HepG2 (cell line): ENCODE data around the gene BBS5.

Source experiments
- ATF7 ChIP-seq, 2 experiments: fragments of 450-650 bp in 1 of 2; sonication (generic) in 1 of 2; formaldehyde crosslinking in 1 of 2; IDR thresholded peaks; 2 replicates each; pipeline versions ENCODE4 v1.4.0 to v1.6.1; 2016 to 2020; ENCODE audit warnings: antibody characterized with exemption in 1 of 2, mild to moderate bottlenecking in 1 of 2, missing genetic modification reagents in 1 of 2
- HCFC1 ChIP-seq: fragments of 150-350 bp; IDR thresholded peaks from 2 replicates; pipeline ENCODE4 v1.6.1; 2014; ENCODE audit warnings: low read depth, low read length
- NBN ChIP-seq: fragments of 450-650 bp; conservative IDR thresholded peaks from 2 replicates; pipeline ENCODE4 v1.6.1; 2017
- NR2C2 ChIP-seq: sonication (generic); formaldehyde crosslinking; IDR thresholded peaks from 2 replicates; pipeline ENCODE4 v1.4.0; 2020; ENCODE audit warnings: missing genetic modification reagents, mild to moderate bottlenecking, moderate library complexity, borderline replicate concordance
- REL ChIP-seq: sonication (generic); formaldehyde crosslinking; conservative IDR thresholded peaks from 2 replicates; pipeline ENCODE4 v1.8.0; 2022; ENCODE audit warnings: mild to moderate bottlenecking, missing genetic modification reagents, moderate library complexity
- SNRNP70 ChIP-seq: fragments of 200-400 bp; formaldehyde crosslinking; IDR thresholded peaks from 2 replicates; pipeline ENCODE4 v1.6.1; 2017; ENCODE audit warnings: mild to moderate bottlenecking, low read depth, low read length, moderate library complexity
- SOX6 ChIP-seq, 2 experiments: fragments of 450-650 bp in 1 of 2; sonication (generic) in 1 of 2; formaldehyde crosslinking in 1 of 2; IDR thresholded peaks; 2 replicates each; pipeline versions ENCODE4 v1.4.0 to v1.6.1; 2017 to 2020; ENCODE audit warnings: antibody characterized with exemption in 1 of 2, mild to moderate bottlenecking in 1 of 2, missing genetic modification reagents in 1 of 2
- XBP1 ChIP-seq: sonication (generic); formaldehyde crosslinking; IDR thresholded peaks from 2 replicates; pipeline ENCODE4 v1.5.0; 2020; ENCODE audit warnings: missing genetic modification reagents
- ZNF138 ChIP-seq: sonication (generic); formaldehyde crosslinking; IDR thresholded peaks from 2 replicates; pipeline ENCODE4 v1.5.0; 2020; ENCODE audit warnings: mild to moderate bottlenecking, low read depth, missing genetic modification reagents
- ZNF24 ChIP-seq: fragments of 450-650 bp; IDR thresholded peaks from 2 replicates; pipeline ENCODE4 v1.6.1; 2017; ENCODE audit warnings: antibody characterized with exemption, mild to moderate bottlenecking
- ZNF720 ChIP-seq: sonication (generic); formaldehyde crosslinking; IDR thresholded peaks from 2 replicates; pipeline ENCODE4 v1.4.0; 2020; ENCODE audit warnings: missing genetic modification reagents
- TF ChIP-seq, protein P1 (sequence below): sonication (generic); formaldehyde crosslinking; IDR thresholded peaks from 2 replicates; pipeline ENCODE4 v1.5.0; 2020; ENCODE audit warnings: mild to moderate bottlenecking, missing genetic modification reagents, moderate library complexity
- TF ChIP-seq, protein P2 (sequence below): IDR thresholded peaks from 2 replicates; pipeline ENCODE4 v1.6.1; 2016; ENCODE audit warnings: missing compliant biosample characterization, missing genetic modification reagents, borderline replicate concordance
- TF ChIP-seq, protein P3 (sequence below): sonication (generic); formaldehyde crosslinking; IDR thresholded peaks from 2 replicates; pipeline ENCODE4 v1.9.0; 2021; ENCODE audit warnings: missing genetic modification reagents, borderline replicate concordance

DNA sequence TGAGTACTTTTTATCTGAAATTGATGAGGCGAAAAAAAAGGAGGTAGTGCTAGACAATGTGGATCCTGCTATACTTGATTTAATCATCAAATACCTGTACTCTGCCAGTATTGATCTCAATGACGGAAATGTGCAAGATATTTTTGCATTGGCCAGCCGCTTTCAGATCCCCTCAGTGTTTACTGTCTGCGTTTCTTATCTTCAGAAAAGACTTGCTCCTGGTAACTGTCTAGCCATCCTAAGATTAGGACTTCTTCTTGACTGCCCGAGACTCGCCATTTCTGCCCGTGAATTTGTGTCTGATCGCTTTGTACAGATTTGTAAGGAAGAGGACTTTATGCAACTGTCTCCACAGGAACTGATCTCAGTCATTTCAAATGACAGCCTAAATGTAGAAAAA, 30.7 kb downstream of the BBS5 start:
- TF ChIP-seq SOX6 (IDR thresholded peaks at IDR 0.05) (no peak), SOX6 (CRISPR knock-in tag; IDR thresholded peaks at IDR 0.05) (no peak), NR2C2 (CRISPR knock-in tag) (no peak), SNRNP70 (no peak), REL (no peak), ZNF138 (CRISPR knock-in tag) (no peak), XBP1 (CRISPR knock-in tag) (no peak), HCFC1 (no peak), NBN (no peak), ZNF24 (no peak), ATF7 (IDR thresholded peaks at IDR 0.05) (no peak), ATF7 (CRISPR knock-in tag; IDR thresholded peaks at IDR 0.05) (no peak), ZNF720 (CRISPR knock-in tag) (no peak)
- TF ChIP-seq, protein P1, sequence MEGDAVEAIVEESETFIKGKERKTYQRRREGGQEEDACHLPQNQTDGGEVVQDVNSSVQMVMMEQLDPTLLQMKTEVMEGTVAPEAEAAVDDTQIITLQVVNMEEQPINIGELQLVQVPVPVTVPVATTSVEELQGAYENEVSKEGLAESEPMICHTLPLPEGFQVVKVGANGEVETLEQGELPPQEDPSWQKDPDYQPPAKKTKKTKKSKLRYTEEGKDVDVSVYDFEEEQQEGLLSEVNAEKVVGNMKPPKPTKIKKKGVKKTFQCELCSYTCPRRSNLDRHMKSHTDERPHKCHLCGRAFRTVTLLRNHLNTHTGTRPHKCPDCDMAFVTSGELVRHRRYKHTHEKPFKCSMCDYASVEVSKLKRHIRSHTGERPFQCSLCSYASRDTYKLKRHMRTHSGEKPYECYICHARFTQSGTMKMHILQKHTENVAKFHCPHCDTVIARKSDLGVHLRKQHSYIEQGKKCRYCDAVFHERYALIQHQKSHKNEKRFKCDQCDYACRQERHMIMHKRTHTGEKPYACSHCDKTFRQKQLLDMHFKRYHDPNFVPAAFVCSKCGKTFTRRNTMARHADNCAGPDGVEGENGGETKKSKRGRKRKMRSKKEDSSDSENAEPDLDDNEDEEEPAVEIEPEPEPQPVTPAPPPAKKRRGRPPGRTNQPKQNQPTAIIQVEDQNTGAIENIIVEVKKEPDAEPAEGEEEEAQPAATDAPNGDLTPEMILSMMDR = no peak
- TF ChIP-seq, protein P2, sequence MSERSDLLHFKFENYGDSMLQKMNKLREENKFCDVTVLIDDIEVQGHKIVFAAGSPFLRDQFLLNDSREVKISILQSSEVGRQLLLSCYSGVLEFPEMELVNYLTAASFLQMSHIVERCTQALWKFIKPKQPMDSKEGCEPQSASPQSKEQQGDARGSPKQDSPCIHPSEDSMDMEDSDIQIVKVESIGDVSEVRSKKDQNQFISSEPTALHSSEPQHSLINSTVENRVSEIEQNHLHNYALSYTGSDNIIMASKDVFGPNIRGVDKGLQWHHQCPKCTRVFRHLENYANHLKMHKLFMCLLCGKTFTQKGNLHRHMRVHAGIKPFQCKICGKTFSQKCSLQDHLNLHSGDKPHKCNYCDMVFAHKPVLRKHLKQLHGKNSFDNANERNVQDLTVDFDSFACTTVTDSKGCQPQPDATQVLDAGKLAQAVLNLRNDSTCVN = no peak
- TF ChIP-seq, protein P3, sequence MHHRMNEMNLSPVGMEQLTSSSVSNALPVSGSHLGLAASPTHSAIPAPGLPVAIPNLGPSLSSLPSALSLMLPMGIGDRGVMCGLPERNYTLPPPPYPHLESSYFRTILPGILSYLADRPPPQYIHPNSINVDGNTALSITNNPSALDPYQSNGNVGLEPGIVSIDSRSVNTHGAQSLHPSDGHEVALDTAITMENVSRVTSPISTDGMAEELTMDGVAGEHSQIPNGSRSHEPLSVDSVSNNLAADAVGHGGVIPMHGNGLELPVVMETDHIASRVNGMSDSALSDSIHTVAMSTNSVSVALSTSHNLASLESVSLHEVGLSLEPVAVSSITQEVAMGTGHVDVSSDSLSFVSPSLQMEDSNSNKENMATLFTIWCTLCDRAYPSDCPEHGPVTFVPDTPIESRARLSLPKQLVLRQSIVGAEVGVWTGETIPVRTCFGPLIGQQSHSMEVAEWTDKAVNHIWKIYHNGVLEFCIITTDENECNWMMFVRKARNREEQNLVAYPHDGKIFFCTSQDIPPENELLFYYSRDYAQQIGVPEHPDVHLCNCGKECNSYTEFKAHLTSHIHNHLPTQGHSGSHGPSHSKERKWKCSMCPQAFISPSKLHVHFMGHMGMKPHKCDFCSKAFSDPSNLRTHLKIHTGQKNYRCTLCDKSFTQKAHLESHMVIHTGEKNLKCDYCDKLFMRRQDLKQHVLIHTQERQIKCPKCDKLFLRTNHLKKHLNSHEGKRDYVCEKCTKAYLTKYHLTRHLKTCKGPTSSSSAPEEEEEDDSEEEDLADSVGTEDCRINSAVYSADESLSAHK = no peak
